Karpas-422 (cell line): ENCODE results near the gene UGP2. TPM values are rescaled to one million over a fixed set of nuclear protein-coding genes. Genes with fewer than 3 reads are reported as not detected.

Experiments used
- small RNA-seq: library from RNA; depleted of rRNA; stranded (forward); fragments of <200 nt; gene quantifications from one replicate; pipeline ENCODE3, GENCODE V24; 2014
- total RNA-seq: library from RNA; depleted of rRNA; stranded (reverse); fragments of >200 nt; shearing (Covaris generic); gene quantifications from 2 replicates; pipeline ENCODE4 v1.2.3, GENCODE V29; 2014; ENCODE audit warnings: low replicate concordance; rRNA removed

The UGP2 gene
- total RNA-seq, 1 experiment from 2014 or later = 101 TPM

Small RNA genes within 50 kb of the gene (small RNA-seq; reads per million reads assigned to genes)
- gene RF01293 = 0.16 reads per million

Other genes with a start within 250 kb of the UGP2 start
- 23.7 and 33.8 TPM in 2 replicates for gene VPS54, start 177.5 kb downstream of the UGP2 start, total RNA-seq